ENCODE results near the gene FHIT.

DNA sequence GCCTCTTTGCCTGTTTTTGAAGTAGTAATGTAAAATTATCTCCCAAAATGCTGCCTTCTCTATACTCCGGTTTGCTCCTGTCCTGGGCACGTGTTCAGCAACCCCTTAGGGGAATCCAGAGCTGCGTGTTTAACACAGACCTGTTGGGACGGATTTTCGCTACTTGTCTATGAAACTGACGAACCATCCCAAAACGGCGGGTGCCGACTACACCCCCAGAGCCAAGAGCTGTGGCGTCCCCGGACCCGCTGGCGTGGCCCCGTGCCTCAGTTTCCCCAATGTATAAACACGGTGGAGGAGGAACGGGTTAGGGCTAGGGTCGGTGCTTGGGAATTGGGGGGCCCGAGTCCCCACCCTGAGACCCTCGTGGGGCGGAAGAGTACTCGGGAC lies 473 bp downstream of the FHIT start:
- TF ChIP-seq, protein P1, sequence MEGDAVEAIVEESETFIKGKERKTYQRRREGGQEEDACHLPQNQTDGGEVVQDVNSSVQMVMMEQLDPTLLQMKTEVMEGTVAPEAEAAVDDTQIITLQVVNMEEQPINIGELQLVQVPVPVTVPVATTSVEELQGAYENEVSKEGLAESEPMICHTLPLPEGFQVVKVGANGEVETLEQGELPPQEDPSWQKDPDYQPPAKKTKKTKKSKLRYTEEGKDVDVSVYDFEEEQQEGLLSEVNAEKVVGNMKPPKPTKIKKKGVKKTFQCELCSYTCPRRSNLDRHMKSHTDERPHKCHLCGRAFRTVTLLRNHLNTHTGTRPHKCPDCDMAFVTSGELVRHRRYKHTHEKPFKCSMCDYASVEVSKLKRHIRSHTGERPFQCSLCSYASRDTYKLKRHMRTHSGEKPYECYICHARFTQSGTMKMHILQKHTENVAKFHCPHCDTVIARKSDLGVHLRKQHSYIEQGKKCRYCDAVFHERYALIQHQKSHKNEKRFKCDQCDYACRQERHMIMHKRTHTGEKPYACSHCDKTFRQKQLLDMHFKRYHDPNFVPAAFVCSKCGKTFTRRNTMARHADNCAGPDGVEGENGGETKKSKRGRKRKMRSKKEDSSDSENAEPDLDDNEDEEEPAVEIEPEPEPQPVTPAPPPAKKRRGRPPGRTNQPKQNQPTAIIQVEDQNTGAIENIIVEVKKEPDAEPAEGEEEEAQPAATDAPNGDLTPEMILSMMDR (IDR thresholded peaks at IDR 0.05), result no peak
- TF ChIP-seq POLR2A (IDR thresholded peaks at IDR 0.05), result no peak

Measured in Peyer's patch (tissue), 4 donors.